MM.1S (cell line): ENCODE results near the gene RAPSN.

Experiments used
- EZH2phosphoT487 ChIP-seq: fragments of 300-600 bp; sonication (generic); IDR thresholded peaks from 2 replicates; pipeline ENCODE4 v1.6.1; 2018; ENCODE audit warnings: antibody characterized with exemption, low read length
- TF ChIP-seq, protein P1 (sequence below): fragments of 300-600 bp; sonication (generic); IDR thresholded peaks from 2 replicates; pipeline ENCODE4 v1.5.1; 2016; ENCODE audit warnings: antibody characterized with exemption, low read length, mixed read lengths

DNA sequence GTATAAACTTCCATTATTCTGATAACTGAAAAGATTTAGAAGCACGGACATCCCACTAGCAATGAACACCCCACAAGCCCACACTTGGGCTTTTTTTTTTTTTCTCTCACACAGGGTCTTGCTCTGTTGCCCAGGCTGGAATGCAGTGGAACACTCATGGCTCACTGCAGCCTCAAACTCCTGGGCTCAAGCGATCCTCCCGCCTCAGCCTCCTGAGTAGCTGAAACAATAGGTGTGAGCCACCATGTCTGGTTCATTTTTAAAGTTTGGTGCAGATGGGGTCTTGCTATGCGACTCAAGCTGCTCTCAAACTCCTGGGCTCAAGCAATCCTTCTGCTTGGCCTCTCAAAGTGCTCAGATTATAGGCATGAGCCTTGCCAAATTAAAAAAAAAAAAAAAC lies 3.1 kb downstream of the RAPSN start:
- TF ChIP-seq, protein P1, sequence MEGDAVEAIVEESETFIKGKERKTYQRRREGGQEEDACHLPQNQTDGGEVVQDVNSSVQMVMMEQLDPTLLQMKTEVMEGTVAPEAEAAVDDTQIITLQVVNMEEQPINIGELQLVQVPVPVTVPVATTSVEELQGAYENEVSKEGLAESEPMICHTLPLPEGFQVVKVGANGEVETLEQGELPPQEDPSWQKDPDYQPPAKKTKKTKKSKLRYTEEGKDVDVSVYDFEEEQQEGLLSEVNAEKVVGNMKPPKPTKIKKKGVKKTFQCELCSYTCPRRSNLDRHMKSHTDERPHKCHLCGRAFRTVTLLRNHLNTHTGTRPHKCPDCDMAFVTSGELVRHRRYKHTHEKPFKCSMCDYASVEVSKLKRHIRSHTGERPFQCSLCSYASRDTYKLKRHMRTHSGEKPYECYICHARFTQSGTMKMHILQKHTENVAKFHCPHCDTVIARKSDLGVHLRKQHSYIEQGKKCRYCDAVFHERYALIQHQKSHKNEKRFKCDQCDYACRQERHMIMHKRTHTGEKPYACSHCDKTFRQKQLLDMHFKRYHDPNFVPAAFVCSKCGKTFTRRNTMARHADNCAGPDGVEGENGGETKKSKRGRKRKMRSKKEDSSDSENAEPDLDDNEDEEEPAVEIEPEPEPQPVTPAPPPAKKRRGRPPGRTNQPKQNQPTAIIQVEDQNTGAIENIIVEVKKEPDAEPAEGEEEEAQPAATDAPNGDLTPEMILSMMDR = no peak
- no peak for TF ChIP-seq EZH2phosphoT487
